NCI-H510A (cell line): ENCODE measurements around the gene KCNJ4.
"Not testable (repeated sequence)": the region's sequence is repeated elsewhere in the genome, so short reads cannot be mapped to it uniquely, and the experiment has no call there.

ENCODE experiments used
- DNase-seq: peaks from one replicate; lab custom pipeline; 2025; lab: John Stamatoyannopoulos, UW

The KCNJ4 gene

DNA sequence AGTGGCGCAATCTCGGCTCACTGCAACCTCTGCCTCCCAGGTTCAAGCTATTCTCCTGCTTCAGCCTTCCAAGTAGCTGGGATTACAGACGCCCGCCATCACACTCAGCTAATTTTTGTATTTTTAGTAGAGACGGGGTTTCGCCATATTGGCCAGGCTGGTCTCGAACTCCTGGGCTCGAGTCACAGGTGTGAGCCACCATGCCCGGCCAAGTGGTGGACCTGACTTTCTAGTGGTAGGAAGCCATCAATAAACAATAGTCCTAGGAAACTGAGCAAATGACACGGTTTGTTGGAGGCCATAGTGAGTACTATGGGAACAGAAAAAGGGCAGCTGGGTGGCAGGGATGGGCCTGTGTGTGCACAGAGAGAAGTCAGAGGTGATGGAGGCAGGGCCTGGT is 15.2 kb upstream of the KCNJ4 start:
- DNase-seq = not testable (repeated sequence)

DNA sequence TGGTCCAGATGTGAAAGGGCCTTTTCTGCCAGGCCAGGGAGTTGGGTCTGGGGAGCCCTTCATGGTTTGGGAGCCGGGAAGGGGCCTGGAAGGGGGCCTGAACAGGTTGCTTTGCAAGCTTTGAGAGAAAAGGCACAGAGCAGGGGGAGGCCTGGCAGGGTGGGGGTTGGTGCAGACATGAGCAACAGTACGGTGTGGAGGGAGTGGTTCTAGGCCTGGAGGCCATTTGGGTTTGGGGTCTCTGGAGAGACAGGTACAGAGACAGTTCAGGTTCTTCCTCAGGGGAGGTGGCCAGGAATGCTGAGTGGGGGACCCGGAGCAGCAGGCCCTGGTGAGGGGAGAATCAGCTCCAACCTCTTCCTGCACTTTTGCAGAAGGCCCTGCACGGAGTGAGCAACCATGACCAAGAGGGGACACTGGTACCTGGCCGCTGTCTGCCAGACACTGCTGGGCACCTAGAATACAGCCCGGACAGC is 14.3 kb upstream of the KCNJ4 start:
- no peak for DNase-seq

DNA sequence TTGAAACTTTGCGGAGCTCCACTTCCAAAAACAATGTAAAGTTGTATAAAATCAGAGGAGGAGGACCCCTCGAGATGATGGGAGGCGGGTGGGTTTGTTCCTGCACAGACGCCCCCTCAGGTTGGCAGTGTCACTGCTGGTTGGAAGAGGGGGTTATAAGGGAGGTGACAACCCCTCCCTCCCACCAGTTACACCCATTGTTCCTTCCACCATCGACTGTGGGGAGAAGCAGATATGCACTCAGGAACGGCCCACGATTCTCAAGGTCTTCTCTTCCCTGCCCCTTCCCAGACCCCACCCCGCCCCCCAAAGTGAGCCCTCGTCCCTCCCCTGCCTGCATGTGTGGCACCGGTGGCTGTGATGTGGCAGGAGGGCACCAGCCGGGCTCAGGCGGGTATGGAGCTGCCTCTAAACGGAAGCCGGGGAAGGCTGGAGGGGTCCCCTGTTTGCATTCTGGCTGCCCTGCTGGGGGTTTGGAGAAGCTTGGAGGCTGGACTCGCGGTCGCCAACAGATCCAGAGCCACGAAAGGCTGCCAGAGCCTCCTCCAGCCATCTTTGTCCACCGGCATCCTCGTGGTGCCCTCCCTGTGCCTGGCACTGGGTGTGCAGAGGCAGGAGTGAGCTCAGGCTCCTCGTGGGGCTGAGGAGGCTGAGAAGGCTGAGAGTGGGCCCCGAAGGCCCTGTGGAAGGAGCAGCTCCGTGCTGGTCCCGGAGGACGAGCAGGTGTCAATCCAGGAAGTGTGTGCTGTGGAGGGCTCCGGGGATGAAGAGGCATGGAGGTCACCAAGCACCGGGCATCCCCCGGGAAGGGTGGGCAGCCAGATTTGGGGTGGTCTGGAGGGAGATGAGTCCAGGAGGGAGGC is 13.7 kb upstream of the KCNJ4 start:
- no peak for DNase-seq

DNA sequence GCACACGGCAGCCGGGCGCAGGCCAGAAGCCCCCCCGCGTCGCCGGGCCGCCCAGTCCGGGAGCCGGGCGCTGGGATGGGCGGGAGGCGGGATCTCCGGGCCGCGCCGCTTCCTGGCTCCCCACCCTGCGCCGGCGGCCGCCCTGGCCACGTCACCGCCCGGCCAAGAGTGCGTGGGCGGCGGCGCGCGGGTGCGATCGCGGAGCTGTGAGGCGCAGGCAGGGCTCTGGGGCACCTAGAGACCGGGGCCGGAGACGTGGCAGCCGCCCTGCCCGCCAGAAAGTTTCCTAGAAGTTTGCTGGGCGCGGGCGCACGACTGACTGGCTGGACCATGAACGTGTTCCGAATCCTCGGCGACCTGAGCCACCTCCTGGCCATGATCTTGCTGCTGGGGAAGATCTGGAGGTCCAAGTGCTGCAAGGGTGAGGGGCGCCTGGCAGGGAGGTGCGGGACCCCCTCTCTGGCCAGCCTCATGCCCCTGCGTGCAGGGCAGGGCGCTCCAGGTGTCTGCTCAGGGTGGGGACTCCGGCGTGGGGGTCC is 13.0 kb upstream of the KCNJ4 start, which contains the start of gene KDELR3:
TSS of gene KDELR3 (plus strand) at position 193 of the 539 bp plus-strand sequence. CDS start at position 331, 138 bp downstream.
- no peak for DNase-seq

DNA sequence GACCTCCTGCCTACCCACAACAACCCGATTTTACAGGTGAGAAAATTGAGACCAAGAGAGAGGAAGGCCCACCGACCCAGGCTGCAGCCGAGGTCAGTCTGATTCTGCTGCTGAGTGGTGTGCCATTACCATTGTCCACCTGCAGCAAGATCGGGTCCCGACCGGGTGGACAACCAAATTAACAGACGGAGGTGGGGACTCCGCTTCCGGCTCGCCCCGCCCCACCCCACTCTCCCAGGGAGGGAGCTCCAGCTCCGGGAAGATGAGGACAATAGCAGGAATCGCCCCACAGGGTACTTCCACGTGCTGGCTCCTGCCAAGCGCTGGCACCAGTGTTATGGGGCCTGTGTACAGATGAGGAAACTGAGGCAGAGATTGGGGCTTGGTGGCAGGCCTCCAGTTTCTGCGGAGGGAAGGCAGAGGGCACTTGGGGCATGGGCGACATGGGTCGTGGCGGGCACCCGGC is 12.5 kb upstream of the KCNJ4 start:
- DNase-seq = no peak

DNA sequence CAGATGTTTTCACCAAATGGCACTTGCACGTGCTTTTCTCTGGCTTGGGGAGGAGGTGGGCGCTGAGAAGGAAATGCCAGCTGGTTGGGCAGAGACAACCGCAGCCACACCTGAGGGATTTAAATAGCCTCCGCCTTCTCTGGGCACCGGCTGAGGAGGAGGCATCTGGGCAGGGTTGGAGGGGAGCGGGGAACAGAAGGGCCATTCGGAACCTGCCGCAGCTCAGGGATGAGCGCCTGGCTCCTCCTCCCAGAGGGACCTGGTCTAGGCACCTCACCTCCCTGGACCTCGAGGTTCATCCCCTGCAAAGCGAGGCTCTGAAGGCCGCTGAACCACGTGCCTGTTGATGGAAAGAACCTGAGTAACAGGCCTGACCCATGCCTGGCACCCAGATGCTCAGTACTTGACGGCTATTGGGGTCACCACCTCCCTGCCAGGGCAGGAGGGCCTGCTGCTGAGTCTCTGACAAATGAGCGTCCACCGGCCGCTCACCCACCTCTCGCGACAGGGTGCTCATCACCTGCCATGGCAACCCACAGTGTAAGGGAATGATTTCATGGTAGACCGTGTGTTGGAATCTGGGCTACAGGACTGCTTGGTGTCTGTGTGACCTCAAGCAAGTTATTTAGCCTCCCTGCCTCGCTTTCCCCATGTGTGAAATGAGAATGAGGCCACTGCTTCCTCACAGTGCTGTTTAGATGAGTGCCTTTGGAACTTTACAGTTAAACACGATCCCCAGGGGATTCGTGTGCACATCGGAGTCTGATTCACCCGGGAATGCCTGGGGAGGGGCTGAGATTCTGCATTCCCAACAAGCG is 10.9 kb upstream of the KCNJ4 start:
- no peak for DNase-seq

DNA sequence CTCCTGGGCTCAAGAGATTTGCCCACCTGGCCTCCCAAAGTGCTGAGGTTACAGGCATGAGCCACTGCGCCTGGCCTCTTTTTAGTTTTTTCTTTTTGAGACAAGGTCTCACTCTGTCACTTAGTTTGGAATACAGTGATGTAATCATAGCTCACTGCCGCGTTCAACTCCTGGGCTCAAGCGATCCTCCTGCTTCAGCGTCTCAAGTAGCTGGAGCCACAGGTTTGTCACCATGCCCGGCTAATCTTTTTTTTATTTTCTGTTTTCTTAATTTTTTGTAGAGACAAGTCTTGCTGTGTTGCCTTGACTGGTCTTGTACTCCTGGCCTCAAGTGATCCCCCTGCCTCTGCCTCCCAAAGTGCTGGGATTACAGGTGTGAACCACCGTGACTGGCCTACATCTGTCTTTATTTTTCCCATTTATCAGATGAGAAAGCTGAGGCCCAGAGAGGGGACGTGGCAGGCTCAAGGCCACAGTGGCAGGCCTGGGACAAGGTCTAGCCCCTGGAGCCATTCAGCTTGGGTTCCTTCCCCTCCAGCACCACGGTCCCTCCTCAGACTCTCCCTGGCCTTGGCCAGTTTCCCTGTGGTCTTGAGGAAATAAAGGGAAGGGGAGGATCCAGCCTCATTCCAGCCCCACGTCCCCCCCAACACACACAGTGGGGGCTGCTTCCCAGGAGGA is 10.1 kb upstream of the KCNJ4 start:
- no peak for DNase-seq

DNA sequence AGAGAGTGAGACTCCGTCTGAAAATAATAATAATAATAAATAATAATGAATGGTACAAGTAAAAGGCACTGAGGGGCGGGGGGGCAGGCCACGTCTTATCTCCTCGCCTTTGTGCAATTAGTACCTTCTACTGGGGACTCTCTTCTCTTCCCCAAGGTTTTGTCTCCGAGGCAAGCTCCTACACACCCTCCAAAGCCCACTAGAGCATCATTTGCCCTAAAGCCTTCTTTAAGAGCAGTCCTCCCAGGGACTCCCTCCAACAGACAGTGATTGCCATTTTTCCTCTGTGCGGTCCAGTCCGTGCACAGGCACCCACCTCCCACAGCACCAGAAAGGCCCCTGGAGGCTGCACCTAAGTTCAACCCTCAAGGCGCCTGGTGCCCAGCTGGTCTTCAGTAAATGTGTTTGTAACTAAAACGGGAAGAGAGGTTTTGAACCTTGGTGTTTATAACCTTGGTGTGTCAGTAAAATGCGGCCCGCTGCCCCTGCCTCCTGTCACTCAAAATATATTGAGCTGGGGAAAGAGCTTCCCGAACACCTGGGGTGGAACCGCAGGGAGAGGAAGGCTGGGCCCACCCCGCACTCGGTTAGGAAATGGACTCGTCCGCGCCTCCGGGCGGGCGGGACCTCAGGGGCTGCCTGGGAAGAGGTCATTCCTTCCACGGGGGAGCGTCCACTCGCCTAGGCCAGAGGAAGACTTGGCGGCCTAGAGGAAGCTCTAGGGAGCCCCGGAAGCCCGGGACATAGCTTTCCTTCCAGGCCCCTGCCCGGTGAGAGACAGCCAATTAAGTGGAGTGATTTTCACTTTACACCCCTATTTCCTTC is 8.2 kb upstream of the KCNJ4 start:
- DNase-seq = no peak

DNA sequence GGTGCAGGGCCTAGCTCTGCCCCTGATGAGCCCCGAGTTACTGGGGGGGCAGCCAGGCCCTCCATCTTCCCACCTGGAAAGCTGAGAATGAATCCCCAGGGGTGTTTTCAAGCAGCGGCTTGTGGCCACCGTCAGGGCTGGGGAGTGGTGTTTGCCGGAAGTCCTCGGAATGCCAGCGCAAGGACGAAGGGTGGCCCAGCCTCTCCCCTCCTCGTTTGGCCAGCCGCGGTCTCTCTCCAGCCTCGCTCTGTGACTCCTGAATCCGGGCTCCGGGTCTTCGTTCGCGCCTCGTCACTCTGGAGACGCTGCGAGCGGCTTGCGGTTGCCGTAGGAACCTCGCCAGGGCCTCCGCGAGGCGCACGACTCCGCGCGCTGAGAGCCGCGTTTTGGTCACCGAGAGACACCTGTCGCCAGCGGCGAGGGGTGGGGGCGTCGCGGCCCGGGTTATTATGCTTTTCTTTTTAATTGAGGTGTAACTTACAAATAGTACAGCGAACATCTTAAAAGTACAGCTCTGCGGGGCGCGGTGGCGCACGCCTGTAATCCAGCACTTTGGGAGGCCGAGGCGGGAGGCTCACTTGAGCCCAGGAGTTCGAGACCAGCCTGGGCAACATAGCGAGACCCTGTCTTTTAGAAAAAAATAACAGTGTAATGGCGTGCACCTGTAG is 6.5 kb upstream of the KCNJ4 start:
- peak; percentile 65 for DNase-seq

DNA sequence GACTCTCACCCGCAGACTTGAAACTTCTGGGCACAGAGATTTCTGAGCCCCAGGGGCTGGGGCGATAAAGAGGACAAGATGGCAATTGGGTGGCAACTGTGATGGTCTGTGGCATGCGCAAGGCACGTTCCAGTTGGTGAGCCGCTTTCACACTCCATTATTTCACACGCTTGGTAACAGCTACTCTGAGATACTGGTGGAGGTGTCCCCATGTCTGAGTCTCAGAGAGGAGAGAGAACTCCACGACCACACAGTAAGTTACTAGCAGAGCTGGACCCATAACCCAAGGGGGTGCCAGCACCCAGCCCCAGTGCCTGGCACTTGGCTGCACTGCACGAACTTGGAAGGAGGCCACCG is 6.0 kb upstream of the KCNJ4 start:
- DNase-seq = no peak

DNA sequence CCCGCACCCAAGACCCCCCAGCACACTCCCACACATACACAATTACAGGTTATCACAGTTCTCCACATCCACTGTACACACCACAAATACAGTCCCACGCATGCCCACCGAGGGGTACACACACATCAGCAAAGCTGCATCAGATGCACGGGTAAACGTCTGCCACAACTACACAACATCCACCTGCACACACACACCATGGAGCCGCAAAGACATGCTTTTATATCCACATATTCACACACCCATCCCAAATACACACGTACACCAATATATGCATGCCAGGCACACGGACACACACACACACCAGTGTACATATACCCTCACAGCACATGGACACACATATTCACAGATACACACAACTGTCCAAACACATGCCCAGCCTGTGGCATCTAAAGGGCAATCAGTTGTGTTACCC is 5.4 kb upstream of the KCNJ4 start:
- DNase-seq = no peak

DNA sequence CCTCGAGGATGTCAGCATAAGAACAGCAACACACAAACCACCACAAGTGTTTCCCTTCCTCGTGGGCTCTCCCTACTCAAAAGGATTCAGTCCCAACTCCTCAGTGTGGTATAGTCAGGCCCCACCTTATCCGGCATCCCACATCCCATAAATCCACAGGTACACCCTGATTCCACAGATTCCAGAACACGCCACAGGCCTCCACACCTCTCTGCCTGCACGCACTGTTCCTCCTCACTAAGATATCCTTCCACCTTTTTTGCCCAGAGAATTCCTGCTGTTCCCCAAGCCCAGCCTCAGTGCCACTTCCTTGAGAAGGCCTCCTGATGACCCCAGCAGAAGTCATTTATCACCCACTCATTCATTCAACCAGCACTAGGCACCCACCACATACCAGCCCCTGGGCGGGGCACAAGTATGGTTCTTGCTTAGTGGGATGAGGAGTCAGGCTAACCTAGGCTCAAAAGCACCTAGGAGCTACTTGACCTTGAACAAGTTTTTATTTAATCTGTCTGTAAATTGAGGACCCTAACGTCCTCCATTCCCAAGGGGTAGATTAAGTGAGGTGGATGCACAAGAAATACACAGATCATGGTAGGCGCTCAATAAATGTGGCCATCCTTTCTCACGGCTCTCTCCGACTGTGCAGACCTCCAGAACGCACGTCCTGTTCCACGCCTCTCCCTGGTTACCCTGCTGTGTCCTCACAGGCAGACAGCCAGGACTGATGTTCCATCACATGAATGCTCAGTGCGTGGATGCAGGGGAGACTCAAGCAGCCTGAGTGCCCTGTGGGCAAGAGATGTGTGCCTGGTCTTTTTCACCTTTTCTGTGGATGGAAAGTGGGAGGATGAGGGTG is 2.1 kb upstream of the KCNJ4 start:
- no peak for DNase-seq

DNA sequence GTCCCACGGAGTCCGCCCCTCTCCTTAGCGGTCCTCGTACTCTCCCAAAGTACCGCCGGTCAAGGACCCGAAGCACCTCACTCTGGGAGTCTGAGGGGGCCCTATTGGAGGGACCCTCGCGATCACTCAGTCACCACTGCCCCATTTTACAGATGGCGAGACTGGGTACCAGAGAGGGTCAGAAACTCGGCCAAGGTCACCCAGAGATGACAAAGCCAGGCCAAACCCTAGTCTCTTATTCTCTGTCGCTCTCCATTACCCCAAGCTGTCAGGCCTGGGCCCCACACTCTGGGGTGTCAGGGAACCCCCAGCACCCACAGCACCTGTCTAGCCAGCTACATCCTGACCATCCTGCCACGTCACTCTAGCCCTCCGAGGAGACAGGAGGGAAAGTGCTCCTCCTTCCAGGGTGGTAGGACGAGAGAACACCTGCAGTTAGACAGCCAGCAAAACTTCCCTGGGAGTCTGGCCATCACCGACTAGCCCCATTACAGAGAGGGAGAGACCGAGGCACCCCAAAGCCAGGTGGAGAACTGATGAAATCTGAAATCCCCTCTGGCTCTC is 1.4 kb upstream of the KCNJ4 start:
- DNase-seq = no peak

DNA sequence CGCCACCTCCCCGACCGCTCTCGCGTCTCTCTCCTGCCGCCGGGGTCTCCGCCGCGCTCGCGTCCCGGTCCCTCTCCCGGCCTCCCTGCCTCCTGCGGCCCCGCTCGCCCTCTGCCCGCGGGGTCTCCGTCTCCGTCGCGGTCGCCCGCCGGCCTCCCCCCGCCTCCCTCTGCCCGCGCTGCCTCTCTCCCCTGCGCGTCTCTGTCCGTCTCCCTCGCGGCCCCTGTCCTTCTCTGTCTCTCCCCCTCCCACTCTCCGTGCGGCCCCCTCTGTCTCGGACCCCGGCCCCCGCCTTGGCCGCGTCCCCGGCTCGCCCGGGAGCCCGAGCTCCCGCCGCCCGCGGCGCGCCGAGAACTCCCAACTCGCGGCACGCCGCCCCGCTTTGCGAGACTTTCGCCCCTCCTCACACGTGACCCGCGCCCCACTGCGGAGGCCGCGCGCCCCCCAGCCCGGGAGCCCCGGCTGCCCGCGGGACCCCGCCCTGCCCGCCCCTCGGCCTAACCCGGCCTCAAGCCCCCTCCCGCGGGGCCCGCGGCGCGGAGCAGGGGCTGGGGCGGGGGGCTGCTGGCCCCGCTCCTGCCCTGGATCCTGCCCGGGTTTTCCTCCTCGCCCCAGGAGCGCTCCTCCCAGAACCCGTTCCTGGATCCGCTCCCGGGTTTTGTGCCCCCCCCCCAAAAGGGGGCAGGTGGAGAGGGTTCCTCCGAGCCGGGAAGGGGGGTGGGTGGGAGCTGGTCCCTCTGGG is 702 bp upstream of the KCNJ4 start:
- DNase-seq = no peak

DNA sequence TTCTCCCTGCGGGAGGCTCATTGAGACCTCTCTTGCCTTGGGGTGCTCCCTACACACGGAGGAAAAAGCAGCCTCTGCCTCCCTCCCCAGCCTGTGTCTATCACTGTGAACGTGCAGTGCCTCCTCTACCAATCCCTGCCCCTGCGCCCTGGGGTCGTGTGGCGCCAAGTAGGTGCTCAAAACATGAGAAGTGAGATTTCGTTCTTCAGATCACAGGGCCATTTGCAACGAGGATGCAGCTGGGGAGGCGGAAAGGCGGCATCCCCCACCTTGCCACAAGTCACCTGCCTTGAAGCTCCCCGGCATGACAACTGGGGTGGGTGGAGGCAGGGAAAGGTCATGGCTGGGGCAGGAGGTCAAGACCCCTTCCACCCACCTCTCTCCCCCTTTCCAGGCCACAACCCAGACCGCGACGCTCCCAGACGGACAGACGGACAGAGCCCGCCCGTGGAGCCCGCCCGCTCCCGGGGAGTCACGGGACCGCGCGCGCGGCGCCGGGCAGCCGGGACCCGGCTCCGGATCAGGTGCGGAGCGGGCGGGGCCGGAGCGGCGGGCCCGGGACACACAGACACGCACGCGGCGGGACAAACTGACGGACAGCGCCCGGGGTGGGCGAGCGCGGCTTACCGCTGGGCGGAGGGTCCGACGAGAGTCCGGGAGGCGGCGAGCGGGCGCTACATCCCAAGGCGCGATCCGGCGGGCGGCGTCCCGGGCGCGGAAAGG is 485 bp downstream of the KCNJ4 start:
- DNase-seq = no peak

DNA sequence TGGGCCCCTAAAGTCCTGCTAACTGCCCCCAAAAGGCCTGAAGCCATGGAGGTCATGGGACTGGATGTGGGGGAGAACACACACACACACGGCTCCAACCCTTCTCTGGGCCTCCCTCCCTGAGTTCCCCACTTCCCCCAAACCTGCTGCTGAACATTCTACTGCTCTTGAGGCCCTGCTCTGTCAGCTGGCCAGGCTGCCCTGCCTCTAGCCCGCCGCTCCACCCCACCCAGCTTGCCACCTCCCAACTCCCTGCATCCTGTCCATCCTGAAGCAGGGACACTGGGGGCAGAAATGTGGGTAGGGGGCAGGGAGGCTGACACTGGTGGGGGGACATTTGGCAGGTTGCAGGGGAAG is 1.0 kb downstream of the KCNJ4 start:
- no peak for DNase-seq

DNA sequence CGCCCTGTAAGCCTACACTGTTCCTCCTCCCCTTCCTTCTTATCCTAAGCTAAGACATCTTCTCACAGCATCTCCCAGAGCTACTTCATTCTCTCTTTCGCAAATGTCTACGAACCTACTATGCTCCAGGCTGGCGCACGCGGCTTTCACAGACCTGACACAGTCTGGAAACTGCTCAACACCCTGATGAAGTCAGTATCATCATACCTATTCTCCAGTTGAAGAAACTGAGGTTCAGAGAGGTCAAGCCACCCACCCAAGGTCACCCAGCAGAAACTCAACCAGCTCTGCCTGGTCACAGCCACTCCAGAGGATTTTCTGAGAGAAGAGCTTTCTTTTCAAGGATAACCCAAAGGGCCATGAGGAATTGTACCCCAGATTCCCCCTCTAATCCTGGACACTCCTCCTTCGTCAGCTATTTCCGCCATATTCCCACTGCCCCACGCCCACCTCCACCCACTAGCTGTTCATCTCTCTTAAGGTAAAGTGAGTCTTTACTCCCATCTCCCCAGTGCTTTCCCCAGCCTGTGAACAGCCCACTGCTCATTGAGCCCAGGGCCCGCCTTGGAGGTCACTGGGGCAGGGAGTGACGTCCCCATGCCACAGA is 1.8 kb downstream of the KCNJ4 start:
- no peak for DNase-seq
